Upper lobe of left lung (tissue), 4 donors: ENCODE results near the gene SEC16A.

Experiments used
- CTCF ChIP-seq, 6 experiments: fragments of 450-650 bp in 4 of 6; fragments of 200-600 bp in 2 of 6; sonication (generic) in 2 of 6; IDR thresholded peaks; one replicate each; pipeline ENCODE4 v1.5.1; 2016 to 2019; ENCODE audit warnings: antibody characterized with exemption in 6 of 6
- EP300 ChIP-seq, 4 donors: sonication (generic); formaldehyde crosslinking; IDR thresholded peaks; one replicate each; pipeline ENCODE4 v1.5.1; 2017; ENCODE audit warnings: antibody characterized with exemption in 4 of 4, control low read depth in 2 of 4
- POLR2AphosphoS5 ChIP-seq, 2 donors: sonication (generic); formaldehyde crosslinking; IDR thresholded peaks; one replicate each; pipeline ENCODE4 v1.5.1; 2017; ENCODE audit warnings: antibody characterized with exemption in 2 of 2

GRCh38 chr9:136395020-136395340, 87.9 kb downstream of the SEC16A start:
- TF ChIP-seq CTCF (IDR thresholded peaks at IDR 0.05) (no peak), POLR2AphosphoS5 (IDR thresholded peaks at IDR 0.05) (no peak), EP300 (IDR thresholded peaks at IDR 0.05) (no peak)
